HFFc6 (cell line): ENCODE results near the gene ASTL. TPM values are rescaled to one million over a fixed set of nuclear protein-coding genes. Genes with fewer than 3 reads are reported as not detected.

Experiments
- DNase-seq: peaks from one replicate; pipeline ENCODE4 v3.0.0-alpha.2; 2018
- H3K27ac Mint-ChIP-seq: 2 replicates; pipeline ENCODE4 v1.8.0; 2020; ENCODE audit warnings: mild to moderate bottlenecking, mixed read lengths
- H3K27me3 Mint-ChIP-seq: 2 replicates; pipeline ENCODE4 v1.8.0; 2021; ENCODE audit warnings: mild to moderate bottlenecking, moderate library complexity, mixed read lengths; ENCODE audit not compliant: insufficient read depth
- H3K36me3 Mint-ChIP-seq: 2 replicates; pipeline ENCODE4 v1.8.0; 2021; ENCODE audit warnings: low read depth, mixed read lengths
- H3K4me1 Mint-ChIP-seq: 2 replicates; pipeline ENCODE4 v1.8.0; 2020; ENCODE audit warnings: low read depth, mixed read lengths
- H3K4me3 Mint-ChIP-seq: 2 replicates; pipeline ENCODE4 v1.8.0; 2020; ENCODE audit warnings: mild to moderate bottlenecking, moderate library complexity, mixed read lengths
- H3K9me3 Mint-ChIP-seq: 2 replicates; pipeline ENCODE4 v1.8.0; 2020; ENCODE audit warnings: mild to moderate bottlenecking, mixed read lengths
- total RNA-seq, 6 experiments: library from RNA; stranded (reverse); fragmentation: NEBNext Ultra II Directional; extraction: Animal tissue kit (Norgen Biotek cat#: 25700); gene quantifications; 2 replicates in 1 of 6; 3 replicates in 5 of 6; pipeline ENCODE4 v1.2.3, GENCODE V29; 2021
- TF ChIP-seq, protein P1 (sequence below): fragments of 200-600 bp; sonication (generic); IDR thresholded peaks from 2 replicates; pipeline ENCODE4 v1.5.0; 2021; ENCODE audit warnings: antibody characterized with exemption, mild to moderate bottlenecking

ASTL gene
- total RNA-seq, 6 experiments from 2014 or later = 0.25 to 0.39 (median 0.31) TPM; not detected in 3

DNA sequence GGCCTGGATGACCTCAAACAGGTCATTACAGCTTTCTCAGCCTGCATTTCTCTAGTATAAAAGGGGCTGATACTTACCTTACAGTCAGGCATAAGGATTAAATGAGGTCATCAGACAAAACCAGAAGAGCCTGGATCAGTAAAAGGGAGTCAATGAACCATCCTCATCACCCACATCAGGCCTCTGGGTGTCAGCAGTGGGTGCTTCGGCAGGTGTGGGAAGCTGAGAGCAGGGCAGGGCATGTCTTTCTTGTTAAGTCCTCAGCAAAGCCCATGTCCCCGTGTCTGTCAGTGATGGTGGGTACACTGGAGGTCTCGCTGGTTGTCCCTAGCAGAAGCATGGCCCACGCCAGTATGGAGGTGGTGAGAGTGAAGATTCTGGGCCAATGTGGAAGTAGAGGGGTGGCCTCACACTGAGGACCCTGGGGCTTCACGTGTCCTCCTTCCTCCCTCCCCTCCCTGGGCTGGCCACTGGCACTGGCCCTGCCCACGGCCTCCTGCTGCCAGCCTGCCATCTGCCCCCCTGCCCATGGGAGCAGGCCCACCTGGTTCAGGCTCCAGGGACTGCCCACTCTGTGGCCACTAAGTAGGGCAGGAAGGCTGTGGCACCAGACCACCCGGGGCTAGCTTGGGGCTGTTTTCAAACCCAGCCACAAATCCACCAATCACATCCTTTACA, 26.3 kb downstream of the ASTL start:
- no peak overlapping the region for H3K27ac Mint-ChIP-seq
- TF ChIP-seq, protein P1, sequence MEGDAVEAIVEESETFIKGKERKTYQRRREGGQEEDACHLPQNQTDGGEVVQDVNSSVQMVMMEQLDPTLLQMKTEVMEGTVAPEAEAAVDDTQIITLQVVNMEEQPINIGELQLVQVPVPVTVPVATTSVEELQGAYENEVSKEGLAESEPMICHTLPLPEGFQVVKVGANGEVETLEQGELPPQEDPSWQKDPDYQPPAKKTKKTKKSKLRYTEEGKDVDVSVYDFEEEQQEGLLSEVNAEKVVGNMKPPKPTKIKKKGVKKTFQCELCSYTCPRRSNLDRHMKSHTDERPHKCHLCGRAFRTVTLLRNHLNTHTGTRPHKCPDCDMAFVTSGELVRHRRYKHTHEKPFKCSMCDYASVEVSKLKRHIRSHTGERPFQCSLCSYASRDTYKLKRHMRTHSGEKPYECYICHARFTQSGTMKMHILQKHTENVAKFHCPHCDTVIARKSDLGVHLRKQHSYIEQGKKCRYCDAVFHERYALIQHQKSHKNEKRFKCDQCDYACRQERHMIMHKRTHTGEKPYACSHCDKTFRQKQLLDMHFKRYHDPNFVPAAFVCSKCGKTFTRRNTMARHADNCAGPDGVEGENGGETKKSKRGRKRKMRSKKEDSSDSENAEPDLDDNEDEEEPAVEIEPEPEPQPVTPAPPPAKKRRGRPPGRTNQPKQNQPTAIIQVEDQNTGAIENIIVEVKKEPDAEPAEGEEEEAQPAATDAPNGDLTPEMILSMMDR = no peak
- no peak for DNase-seq
- H3K36me3 Mint-ChIP-seq = peaks cover 7% of the 10 kb centered on the region
- peaks cover 39% of the 10 kb centered on the region for H3K27me3 Mint-ChIP-seq
- no peaks in the 10 kb centered on the region for H3K9me3 Mint-ChIP-seq
- no peak overlapping the region for H3K4me3 Mint-ChIP-seq
- peaks cover 4% of the 10 kb centered on the region; the same call in 1 of the 2 replicates for H3K4me1 Mint-ChIP-seq

- peaks cover 4% of the 10 kb centered on the region; the same call in 1 of the 2 replicates for H3K4me1 Mint-ChIP-seq
- H3K36me3 Mint-ChIP-seq = peaks cover 7% of the 10 kb centered on the region
- H3K27me3 Mint-ChIP-seq = peaks cover 45% of the 10 kb centered on the region
- H3K27ac Mint-ChIP-seq = no peak overlapping the region
- no peak overlapping the region for H3K4me3 Mint-ChIP-seq
- H3K9me3 Mint-ChIP-seq = peaks cover 2% of the 10 kb centered on the region; the same call in 1 of the 2 replicates
- TF ChIP-seq, protein P1 = no peak
- no peak for DNase-seq
Observed at GRCh38 chr2:96111257-96111640, 27.1 kb downstream of the ASTL start.

DNA sequence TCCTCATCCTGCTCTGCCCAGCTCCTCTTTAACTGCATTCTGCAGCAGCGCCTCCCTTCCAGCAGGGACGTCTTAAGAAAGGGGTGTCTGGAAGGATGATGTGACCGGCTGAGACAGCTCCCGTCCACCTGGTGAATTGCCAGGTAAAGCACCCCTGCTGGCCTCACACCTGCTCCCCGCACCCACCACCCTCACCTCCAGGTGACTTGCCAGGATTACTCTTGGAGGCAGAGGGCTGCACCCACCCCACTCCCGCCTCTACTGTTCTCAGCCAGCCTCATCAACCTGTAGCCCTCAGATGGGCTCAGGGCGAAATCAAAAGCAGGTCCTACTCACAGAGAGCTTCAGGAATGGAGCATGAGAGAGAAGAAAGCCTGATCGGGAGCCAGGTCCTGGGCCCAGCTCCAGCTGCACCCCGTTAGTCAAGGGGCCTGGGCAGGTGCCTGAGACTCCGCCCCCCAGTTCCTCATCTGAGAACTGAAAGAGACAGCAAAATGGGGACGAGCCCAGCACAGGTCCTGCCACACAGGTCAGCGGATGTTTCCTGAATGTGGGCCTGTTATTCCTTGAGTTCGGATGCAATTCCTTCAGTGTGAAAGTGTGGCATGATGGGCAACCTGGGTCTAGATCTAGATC, 27.6 kb downstream of the ASTL start:
- no peak for DNase-seq
- H3K27ac Mint-ChIP-seq = no peak overlapping the region

DNA sequence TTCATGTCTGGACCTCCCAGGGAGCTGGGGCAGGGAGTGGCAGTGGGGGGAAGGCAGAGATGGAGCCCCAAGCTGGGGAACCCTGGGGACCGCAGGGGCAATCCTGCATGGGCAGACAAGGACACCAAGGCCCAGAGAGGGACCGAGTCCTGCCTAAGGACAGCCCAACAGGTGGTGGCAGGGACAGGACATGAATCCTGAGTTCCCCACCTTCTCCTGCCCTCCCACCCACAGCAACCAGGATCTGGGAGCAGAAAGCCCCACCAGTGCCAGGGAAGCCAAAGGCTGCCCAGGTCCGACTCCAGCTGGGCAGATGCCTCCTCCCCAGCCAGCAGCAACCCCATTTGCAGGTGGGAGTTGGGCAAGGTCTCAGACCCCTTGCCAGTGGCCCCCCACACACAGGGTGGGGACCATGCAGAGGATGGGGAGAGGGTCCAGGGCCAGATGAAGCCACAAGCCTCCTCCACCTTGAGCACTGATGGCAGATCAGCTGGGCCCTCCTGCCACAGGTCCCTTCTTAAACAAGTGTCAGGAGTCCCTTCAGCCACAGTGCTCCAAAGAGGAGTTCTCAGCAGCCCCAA, 28.3 kb downstream of the ASTL start:
- H3K27ac Mint-ChIP-seq = no peak overlapping the region
- H3K36me3 Mint-ChIP-seq = peaks cover 7% of the 10 kb centered on the region; the same call in 1 of the 2 replicates
- H3K27me3 Mint-ChIP-seq = peaks cover 38% of the 10 kb centered on the region
- H3K4me3 Mint-ChIP-seq = no peak overlapping the region
- no peak for DNase-seq
- H3K9me3 Mint-ChIP-seq = peaks cover 14% of the 10 kb centered on the region
- TF ChIP-seq, protein P1 = no peak
- H3K4me1 Mint-ChIP-seq = peaks cover 4% of the 10 kb centered on the region; the same call in 1 of the 2 replicates

More for the DNA sequence above, 27.6 kb downstream of the ASTL start:
- Mint-ChIP-seq H3K4me1 (peaks cover 4% of the 10 kb centered on the region; the same call in 1 of the 2 replicates), H3K27me3 (peaks cover 43% of the 10 kb centered on the region), H3K36me3 (peaks cover 7% of the 10 kb centered on the region), H3K9me3 (peaks cover 7% of the 10 kb centered on the region), H3K4me3 (no peak overlapping the region)
- TF ChIP-seq, protein P1 = no peak

GRCh38 chr2:96109361-96109680, 29.0 kb downstream of the ASTL start:
- H3K9me3 Mint-ChIP-seq = peaks cover 19% of the 10 kb centered on the region
- H3K4me3 Mint-ChIP-seq = no peak overlapping the region
- peaks cover 4% of the 10 kb centered on the region; the same call in 1 of the 2 replicates for H3K4me1 Mint-ChIP-seq
- no peak overlapping the region for H3K27ac Mint-ChIP-seq
- TF ChIP-seq, protein P1 = no peak
- no peak for DNase-seq
- H3K27me3 Mint-ChIP-seq = peaks cover 34% of the 10 kb centered on the region
- H3K36me3 Mint-ChIP-seq = peaks cover 10% of the 10 kb centered on the region; the same call in 1 of the 2 replicates
